HG03066 (cell line): ENCODE data around the gene DND1.
"Not testable (repeated sequence)": the region's sequence is repeated elsewhere in the genome, so short reads cannot be mapped to it uniquely, and the experiment has no call there.

Experiments used
- ATAC-seq: cut with Tn5 transposase; IDR thresholded peaks from one replicate; pipeline ENCODE4 v1.9.1; 2021; ENCODE audit warnings: low read depth; ENCODE audit not compliant: unreplicated experiment

Gene DND1

DNA sequence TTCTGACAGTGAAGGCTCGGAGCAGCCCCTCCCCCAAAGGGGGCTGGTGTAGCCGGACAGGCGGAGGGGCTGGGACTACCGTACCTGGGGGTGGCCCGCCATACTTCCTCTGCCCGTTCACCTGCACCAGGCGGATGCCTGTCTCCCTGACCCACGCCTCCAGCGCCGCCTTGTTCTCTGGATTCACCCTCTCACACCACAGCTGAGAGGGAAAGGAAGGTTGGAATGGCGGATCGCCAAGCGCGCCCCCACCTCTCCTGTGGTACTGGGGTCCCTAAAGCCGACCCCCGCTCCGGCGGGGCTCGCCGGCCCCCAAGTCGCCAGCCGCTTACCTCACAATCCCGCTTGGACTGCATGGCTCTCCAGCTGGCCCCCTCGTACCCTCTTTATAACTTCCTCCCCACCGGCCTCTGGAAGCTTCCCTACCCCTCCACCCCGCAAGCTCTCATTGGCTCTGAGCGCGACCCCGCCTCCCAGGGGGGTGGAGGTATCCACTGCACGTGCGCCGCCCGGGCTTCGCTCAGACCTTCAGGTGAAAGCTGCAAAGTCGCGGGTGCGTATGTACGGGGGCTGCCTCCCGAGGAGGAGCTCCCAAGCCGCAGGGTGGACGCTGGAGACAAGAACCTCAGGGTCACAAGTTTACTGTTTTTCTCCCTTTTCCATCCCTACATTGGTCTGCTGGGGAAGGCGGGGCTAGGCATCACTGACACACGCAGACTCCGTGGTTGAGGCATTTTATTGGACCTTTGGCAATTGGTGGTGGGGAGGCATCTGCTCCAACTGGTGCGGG lies at the start of gene DND1:
DND1 (minus strand) TSS at position 390 of the 790 bp plus-strand sequence; CDS start at position 356, 34 bp downstream.
- no peak for ATAC-seq

DNA sequence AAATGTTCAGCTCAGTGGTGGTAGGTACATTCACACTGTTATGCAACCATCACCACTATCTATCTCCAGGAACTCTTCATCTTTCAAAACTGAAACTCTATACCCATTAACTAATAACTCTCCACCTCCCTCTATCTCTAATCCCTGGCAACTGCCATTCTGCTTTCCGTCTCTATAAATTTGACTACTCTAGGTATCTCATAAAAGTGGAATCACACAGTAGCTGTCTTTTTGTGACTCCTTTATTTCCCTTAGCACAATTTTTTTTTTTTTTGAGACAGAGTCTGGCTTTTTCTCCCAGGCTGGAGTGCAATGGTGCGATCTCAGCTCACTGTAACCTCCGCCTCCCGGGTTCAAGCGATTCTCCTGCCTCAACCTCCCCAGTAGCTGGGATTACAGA lies 48.0 kb upstream of the DND1 start:
- not testable (repeated sequence) for ATAC-seq

GRCh38 chr5:140720738-140721137 lies 47.4 kb upstream of the DND1 start:
- ATAC-seq = not testable (repeated sequence)

DNA sequence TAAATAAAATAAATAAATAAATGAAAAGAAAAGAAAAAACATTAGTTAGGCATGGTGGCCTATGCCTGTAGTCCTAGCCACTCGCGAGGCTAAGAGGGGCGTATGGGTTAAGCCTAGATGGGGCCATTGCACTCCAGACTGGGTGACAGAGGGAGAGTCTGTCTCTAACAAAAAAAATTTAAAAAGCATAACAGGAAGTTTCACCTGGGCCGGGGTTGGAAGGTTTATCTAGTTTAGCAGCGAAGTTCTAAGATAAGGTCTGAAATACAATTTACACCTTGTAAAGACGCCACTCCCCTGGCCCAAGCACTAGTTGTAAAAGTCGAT lies 44.9 kb upstream of the DND1 start:
- ATAC-seq = no peak

GRCh38 chr5:140716238-140716637 lies 42.9 kb upstream of the DND1 start:
- not testable (repeated sequence) for ATAC-seq

GRCh38 chr5:140713562-140714094 lies 40.3 kb upstream of the DND1 start:
- ATAC-seq = no peak

GRCh38 chr5:140711794-140712193 lies 38.4 kb upstream of the DND1 start:
- no peak for ATAC-seq

- ATAC-seq = peak; percentile 92
These were observed 37.6 kb upstream of the DND1 start for GRCh38 chr5:140710899-140711552.

DNA sequence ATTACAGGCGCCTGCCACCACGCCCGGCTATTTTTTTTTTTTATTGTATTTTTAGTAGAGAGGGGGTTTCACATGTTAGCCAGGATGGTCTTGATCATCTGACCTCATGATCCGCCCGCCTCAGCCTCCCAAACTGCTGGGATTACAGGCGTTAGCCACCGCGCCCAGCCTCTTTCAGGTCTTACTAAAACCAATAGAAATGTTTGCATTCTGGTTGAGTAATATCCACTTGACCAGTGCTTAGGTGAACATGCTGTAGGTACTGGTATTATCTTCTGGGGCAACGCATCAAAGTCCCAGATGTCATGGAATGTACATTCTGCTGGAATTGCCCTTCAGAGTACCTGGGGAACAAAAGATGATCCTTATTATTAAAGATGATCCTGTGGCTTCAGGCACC lies 35.4 kb upstream of the DND1 start:
- not testable (repeated sequence) for ATAC-seq

- ATAC-seq = no peak
These were observed 34.4 kb upstream of the DND1 start for GRCh38 chr5:140707812-140708211.

DNA sequence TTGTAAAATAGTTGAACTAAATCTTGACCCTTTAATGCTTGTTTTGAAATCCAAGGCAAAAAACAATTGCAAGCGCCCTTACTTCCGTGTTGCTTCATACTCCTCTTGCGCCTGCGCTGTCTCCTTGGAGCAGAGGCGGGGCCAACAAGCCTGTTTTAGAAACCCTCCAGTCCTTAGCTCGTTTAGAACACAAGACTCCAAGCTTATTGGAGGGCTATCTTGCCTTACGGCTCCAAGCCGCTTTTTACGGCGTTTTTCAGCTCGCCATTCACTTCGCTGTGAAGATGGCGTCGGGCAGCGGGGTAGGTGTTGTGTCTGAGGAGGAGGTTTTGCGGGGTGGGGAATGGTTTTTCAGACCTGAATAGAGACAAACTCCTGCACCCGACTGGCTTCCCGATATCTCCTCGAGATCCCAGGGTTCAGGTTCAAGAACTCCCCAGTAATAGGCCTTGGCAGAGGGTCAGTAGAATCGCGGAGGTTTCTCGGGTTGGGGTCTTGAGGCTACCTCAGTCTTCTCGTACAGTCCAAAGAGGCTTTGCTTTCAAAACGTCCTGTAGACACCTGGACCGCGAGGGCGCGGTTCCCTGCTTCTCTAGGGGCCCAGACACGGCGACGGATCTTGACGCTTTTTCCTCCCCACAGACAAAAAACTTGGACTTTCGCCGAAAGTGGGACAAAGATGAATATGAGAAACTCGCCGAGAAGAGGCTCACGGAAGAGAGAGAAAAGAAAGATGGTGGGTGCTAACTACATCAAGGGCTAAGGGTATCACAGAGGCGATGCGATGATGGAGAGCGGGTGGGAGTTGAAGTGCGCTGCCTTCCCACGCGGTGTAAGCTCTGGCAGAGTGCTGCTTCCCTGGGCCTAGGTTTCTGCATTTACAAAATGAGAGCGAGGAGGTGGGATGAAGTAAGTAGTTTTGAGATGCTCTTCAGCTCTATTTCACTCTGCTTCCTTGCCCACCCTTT lies 27.1 kb upstream of the DND1 start, which contains the start of gene ZMAT2:
ZMAT2 (plus strand) TSS at position 271 of the 968 bp plus-strand sequence; CDS start at position 285, 14 bp downstream.
- ATAC-seq = peak; percentile 98

- ATAC-seq = no peak
These were observed 23.6 kb upstream of the DND1 start for GRCh38 chr5:140696891-140697492.

- ATAC-seq = no peak
These were observed 20.9 kb upstream of the DND1 start for GRCh38 chr5:140694276-140694675.

- peak; percentile 98 for ATAC-seq
These were observed 17.9 kb upstream of the DND1 start, which contains the start of the genes HARS1 and HARS2 for GRCh38 chr5:140690941-140691924. Gene HARS1, minus strand, starts transcription at chr5:140691370. Its CDS starts 66 bp downstream, at chr5:140691304. Gene HARS2, plus strand, starts transcription at chr5:140691455. Its CDS starts 194 bp downstream, at chr5:140691649.

- peak; percentile 1 for ATAC-seq
These were observed 17.1 kb upstream of the DND1 start for GRCh38 chr5:140690376-140690932.

GRCh38 chr5:140678993-140679392 lies 5.6 kb upstream of the DND1 start:
- ATAC-seq = no peak

DNA sequence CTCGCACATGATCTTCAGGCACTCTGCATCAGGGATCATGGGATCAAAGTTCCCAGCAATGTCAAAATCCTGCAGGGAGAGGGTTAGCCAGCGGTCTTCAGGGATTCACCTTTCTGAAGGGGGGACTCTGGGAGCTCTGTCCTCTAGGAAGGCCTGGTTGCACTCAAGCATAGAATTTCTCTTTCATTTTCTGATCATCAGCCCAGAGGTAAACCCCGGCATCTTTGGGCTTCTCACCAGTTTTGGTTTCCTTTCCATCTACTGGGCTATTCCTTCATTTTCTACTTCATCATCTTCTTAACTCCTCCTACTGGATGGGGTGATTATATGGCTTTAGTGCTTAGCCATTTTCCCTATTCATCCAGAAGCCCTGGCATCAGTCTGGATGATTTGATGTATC lies 4.6 kb upstream of the DND1 start:
- ATAC-seq = peak; percentile 62

GRCh38 chr5:140674629-140675028 lies 1.3 kb upstream of the DND1 start:
- ATAC-seq = no peak
